A673 (cell line): ENCODE data around the gene BSDC1.

ENCODE experiments used
- CTCF ChIP-seq: fragments of 300-800, 200-600 bp; sonication (generic); conservative IDR thresholded peaks from 2 replicates; pipeline ENCODE4 v1.5.1; 2017; ENCODE audit warnings: low read depth, mild to moderate bottlenecking, antibody characterized with exemption, low read length, moderate library complexity, mixed read lengths
- EZH2 ChIP-seq: fragments of 200-600 bp; sonication (generic); IDR thresholded peaks from 2 replicates; pipeline ENCODE4 v1.6.1; 2017; ENCODE audit warnings: borderline replicate concordance, low read depth, mild to moderate bottlenecking, mixed read lengths, antibody characterized with exemption, low read length; ENCODE audit not compliant: poor library complexity, severe bottlenecking

GRCh38 chr1:32336963-32337675 is 57.1 kb downstream of the BSDC1 start:
- no peak for TF ChIP-seq EZH2
- no peak for TF ChIP-seq CTCF
